ENCODE data around the gene ZMIZ2.

ZMIZ2 gene

GRCh38 chr7:44767912-44768627 is 19.4 kb downstream of the ZMIZ2 start:
- peak; percentile 61 for DNase-seq (ENCODE audit: low read depth, low spot score)
- in situ Hi-C loops (cut with HindIII; ENCODE audit: low sequenced_read_pairs) = no loop called here
- TF ChIP-seq CTCF (IDR thresholded peaks at IDR 0.05; ENCODE audit: low read depth, low read length) = no peak
- H3K4me3 ChIP-seq (ENCODE audit: low read depth, low read length) = no peak overlapping the region

- DNase-seq (ENCODE audit: low read depth, low spot score) = no peak
- no peak for TF ChIP-seq CTCF (IDR thresholded peaks at IDR 0.05; ENCODE audit: low read depth, low read length)
- H3K4me3 ChIP-seq (ENCODE audit: low read depth, low read length) = no peak overlapping the region
- in situ Hi-C loops (cut with HindIII; ENCODE audit: low sequenced_read_pairs) = no loop called here
Measured at GRCh38 chr7:44768628-44769371, 20.2 kb downstream of the ZMIZ2 start.

- no peak for TF ChIP-seq CTCF (IDR thresholded peaks at IDR 0.05; ENCODE audit: low read depth, low read length)
- H3K4me3 ChIP-seq (ENCODE audit: low read depth, low read length) = no peak overlapping the region
- in situ Hi-C loops (cut with HindIII; ENCODE audit: low sequenced_read_pairs) = no loop called here
- DNase-seq (ENCODE audit: low read depth, low spot score) = no peak
Measured at GRCh38 chr7:44769376-44769775, 20.7 kb downstream of the ZMIZ2 start.

- peak; percentile 64 for DNase-seq (ENCODE audit: low read depth, low spot score)
- in situ Hi-C loops (cut with HindIII; ENCODE audit: low sequenced_read_pairs) = no loop called here
- no peak for TF ChIP-seq CTCF (IDR thresholded peaks at IDR 0.05; ENCODE audit: low read depth, low read length)
- H3K4me3 ChIP-seq (ENCODE audit: low read depth, low read length) = no peak overlapping the region
Measured at GRCh38 chr7:44769776-44770294, 21.2 kb downstream of the ZMIZ2 start.

GRCh38 chr7:44771358-44771757 is 22.7 kb downstream of the ZMIZ2 start:
- no peak for TF ChIP-seq CTCF (IDR thresholded peaks at IDR 0.05; ENCODE audit: low read depth, low read length)
- no peak for DNase-seq (ENCODE audit: low read depth, low spot score)
- in situ Hi-C loops (cut with HindIII; ENCODE audit: low sequenced_read_pairs) = no loop called here
- H3K4me3 ChIP-seq (ENCODE audit: low read depth, low read length) = no peak overlapping the region

- no peak for DNase-seq (ENCODE audit: low read depth, low spot score)
- in situ Hi-C loops (cut with HindIII; ENCODE audit: low sequenced_read_pairs) = no loop called here
- TF ChIP-seq CTCF (IDR thresholded peaks at IDR 0.05; ENCODE audit: low read depth, low read length) = no peak
Measured at GRCh38 chr7:44772440-44772839, 23.8 kb downstream of the ZMIZ2 start.

More at GRCh38 chr7:44772440-44772839, 23.8 kb downstream of the ZMIZ2 start:
- no peak overlapping the region for H3K4me3 ChIP-seq (ENCODE audit: low read depth, low read length)

Measured in astrocyte of the spinal cord (primary cell).